SHP77 (cell line): ENCODE data around the gene CAPN15.
"Not testable (repeated sequence)": the region's sequence is repeated elsewhere in the genome, so short reads cannot be mapped to it uniquely, and the experiment has no call there.

Experiments
- DNase-seq, 2 experiments: peaks; one replicate each; lab custom pipeline; 2025; lab: John Stamatoyannopoulos, UW

The CAPN15 gene

DNA sequence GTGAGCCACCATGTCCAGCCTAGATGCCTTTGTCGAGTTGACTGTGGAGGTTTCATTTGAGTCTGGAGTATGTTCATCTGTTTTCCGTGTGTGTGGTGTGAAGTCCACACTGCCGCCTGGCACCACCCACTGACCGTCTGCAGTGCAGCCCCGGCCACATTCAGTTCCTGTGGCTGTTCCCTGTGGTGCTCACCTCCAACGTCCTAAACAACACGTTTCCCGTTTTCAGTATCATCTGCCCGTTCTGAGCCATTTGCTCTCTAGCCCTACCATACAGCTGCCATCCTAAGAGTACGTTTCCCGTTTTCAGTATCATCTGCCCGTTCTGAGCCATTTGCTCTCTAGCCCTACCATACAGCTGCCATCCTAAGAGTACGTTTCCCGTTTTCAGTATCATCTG lies 20.0 kb upstream of the CAPN15 start:
- DNase-seq: not testable (repeated sequence)

DNA sequence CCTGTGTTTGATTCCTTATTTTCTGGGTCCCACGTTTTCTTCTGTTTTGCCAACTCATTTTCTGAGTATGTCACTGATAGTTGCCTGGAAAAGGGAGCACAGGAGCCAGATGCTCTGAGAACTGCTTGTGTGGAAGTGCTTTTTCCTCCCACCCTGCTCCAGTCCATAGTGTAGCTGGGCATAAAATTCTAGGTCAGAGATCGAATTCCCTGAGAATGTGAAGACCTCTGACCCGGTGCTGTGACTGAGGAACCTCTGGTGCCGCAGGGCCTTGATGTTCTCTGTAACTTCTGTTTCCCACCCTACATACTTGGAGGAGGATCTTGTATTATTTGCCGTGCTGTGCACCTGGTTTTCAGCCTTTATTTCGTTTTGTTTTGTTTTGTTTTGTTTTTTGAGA lies 19.5 kb upstream of the CAPN15 start:
- DNase-seq: no peak

DNA sequence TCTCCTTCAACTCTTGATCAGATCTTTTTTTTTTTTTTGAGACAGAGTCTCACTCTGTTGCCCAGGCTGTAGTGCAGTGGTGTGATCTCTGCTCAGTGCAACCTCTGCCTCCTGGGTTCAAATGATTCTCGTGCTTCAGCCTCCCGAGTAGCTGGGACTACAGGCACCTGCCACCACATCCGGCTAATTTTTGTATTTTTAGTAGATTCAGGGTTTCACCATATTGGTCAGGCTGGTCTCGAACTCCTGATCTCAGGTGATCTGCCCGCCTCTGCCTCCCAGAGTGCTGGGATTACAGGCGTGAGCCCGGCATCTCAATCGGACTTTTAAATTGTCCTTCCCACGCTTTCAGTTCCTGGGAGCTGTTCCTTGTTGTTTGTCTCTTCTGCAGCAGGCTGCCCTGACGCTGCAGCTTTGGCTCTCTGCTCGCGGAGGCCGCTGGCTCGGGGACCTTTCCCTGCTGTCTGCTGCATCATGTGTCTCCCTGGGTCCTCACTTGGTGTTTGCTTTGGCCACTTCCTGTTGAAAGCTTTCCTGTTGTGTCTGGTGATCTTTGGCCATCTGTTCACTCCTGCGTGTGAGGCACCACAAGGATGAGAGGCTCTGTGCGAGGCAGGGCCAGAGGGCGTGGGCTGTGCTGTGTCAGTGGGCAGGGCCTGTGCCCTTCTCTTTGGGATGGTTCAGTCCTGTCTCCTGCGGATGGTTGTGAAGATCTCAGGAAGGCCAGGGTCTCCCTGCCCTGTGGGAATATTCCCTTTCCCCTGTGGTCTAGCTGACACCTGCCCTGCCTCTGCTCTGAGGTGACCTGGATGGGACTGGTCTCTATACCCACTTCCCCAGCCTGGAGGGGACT lies 18.4 kb upstream of the CAPN15 start:
- peak; percentile 62 to 85 for DNase-seq

DNA sequence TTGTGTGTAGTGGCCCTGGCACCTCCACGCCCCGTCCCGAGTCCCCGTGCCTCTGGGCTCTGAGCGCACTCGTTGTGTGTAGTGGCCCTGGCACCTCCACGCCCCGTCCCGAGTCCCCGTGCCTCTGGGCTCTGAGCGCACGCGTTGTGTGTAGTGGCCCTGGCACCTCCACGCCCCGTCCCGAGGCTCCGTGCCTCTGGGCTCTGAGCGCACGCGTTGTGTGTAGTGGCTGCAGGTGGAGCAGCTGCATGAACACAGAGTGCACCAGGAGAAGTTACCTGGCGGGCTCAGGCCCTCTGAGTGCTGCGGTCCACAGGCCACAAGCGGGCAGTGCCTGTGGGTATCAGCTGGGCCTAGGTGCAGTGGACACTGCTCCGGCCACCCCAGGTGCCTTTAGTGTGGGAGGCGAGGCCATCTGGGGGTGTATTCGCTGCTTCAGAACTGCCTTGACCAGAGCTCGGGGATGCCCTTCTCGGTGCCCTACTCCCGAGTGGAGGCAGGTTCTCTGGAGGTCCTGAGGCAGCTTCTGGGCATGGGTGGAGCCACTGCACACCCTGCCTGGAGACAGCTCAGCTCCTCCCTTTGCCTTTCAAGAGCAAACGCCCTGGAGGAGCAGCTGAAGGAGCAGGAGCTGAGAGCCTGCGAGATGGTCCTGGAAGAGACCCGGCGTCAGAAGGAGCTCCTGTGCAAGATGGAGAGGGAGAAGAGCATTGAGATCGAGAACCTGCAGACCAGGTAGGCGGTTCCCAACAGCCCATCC lies 17.3 kb upstream of the CAPN15 start:
- no peak for DNase-seq

DNA sequence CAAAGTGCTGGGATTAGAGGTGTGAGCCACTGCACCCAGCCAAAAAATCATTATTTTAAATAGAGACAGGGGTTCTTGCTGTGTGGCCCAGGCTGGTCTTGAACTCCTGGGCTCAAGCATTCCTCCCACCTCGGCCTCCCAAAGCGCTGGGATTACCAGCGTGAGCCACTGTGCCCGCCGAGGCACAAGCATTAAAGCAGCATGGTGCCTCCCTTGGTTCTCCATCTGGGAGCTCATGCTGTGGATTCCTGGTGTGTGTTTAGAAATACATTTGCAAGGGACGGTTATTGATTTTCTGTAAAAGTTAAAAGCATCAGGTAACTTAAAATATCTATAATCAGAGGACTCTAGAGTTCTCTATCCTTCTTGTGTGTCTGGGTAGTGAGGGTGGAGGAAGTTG lies 14.7 kb upstream of the CAPN15 start:
- DNase-seq: no peak

DNA sequence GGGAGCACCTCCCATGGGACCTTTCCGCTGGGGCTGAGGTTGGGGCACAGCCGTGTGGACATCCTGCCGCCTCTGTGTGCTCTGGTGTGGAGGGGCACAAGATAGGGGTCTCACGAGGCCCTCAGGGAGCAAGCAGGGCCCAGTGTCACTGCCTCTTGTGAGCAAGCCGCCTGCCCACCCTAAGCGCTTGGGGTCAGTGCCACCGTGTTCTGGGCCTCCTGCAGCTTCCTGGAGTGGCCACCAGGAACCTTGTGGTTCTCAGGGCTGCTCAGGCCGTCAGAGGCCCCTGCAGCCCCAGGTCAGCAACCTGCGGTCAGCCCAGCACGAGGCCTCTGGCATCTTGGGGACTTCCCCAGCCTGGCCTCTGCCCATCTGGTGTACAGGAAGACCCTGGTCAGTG lies 13.6 kb upstream of the CAPN15 start:
- no peak for DNase-seq

DNA sequence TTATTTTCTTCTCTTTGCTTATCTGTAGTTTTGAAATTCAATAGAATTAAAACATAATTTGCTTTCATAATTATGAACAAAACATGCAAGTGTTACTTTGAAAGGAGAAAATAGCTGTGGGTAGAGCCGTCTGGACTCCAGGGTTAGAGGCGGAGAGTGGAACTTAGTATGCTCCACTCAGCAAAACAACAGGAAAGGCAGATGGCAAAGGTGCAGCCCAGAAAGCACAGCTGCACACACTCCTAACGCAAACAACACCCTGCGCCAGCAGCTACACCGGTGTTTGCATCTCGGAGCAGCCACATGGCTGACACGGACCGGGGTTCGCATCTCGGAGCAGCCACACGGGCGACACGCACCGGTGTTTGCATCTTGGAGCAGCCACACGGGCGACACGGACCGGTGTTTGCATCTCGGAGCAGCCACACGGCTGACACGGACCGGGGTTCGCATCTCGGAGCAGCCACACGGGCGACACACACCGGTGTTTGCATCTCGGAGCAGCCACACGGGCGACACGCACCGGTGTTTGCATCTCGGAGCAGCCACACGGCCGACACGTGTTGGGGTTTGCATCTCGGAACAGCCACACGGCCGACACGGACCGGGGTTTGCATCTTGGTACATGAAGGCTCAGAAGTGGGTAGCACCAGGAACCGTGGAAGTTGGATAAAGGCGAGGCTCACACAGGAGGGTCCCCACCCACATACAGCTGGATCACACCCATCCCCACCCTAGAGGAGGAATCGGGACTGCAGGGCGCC lies 12.2 kb upstream of the CAPN15 start:
- DNase-seq: peak in 1 of 2 experiments; percentile 54

DNA sequence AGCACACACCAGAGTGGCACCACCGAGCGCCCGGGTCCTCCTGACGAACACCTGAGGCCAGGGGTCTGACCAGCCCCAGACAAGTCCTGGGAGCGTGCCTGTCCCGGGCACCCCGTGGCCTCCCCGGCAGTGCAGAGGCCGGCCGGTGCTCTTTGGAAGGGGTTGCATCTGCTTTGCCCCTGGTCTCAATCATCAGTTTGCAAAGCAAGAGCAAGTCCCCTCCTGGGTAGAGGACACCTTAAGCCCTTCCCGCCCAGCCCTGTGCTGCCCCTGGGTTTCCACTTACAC lies 11.6 kb upstream of the CAPN15 start:
- no peak for DNase-seq

DNA sequence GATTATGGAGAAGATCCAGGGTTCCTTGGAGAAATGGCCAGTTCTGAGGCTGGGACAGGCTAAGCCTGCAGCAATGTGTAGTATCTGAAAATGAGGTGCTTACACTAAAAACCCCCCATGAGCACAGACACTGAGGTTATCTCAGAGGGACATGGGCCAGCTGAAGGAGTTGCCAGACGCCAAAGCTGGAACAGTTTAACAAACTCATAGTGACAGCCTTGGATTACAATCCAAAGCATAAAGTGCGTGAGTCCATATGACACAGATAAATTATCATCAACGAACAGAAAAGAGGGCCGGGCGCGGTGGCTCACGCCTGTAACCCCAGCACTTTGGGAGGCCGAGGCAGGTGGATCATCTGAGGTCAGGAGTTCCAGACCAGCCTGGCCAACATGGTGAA lies 11.2 kb upstream of the CAPN15 start:
- no peak for DNase-seq

DNA sequence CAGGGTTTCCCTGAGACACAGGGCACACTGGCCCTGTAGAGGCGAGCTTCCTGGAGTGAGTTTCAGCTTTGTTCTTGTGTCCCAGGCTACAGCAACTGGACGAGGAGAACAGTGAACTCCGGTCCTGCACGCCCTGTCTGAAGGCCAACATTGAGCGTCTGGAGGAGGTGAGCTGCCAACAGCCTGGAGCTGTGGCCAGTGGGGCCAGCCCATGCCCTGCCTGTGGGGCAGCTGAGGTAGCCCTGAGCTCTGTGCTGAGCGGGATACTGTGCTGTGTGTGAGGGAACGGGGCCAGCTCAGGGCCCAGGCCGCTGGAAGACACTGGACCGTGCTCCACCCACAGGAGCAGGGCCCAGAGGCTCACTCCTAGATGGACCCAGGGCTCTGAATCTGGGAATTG lies 8.7 kb upstream of the CAPN15 start:
- DNase-seq: no peak

DNA sequence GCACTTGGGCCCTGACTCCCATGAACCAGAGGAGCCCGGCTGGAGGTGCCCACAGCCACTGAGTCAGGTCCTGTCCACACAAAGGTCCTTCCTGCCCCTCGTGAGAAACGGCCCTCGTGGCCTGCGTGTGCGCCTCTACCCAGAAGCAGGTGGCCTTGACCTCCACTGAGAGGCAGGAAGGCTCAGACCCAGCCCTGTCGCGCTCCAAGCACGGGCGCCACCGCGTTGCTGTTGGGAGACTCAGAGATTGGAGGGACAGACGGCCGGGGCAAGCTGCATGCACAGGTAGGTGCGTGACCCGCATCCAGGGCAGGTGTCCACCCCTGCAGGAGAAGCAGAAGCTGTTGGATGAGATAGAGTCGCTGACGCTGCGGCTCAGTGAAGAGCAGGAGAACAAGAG lies 8.1 kb upstream of the CAPN15 start:
- no peak for DNase-seq

DNA sequence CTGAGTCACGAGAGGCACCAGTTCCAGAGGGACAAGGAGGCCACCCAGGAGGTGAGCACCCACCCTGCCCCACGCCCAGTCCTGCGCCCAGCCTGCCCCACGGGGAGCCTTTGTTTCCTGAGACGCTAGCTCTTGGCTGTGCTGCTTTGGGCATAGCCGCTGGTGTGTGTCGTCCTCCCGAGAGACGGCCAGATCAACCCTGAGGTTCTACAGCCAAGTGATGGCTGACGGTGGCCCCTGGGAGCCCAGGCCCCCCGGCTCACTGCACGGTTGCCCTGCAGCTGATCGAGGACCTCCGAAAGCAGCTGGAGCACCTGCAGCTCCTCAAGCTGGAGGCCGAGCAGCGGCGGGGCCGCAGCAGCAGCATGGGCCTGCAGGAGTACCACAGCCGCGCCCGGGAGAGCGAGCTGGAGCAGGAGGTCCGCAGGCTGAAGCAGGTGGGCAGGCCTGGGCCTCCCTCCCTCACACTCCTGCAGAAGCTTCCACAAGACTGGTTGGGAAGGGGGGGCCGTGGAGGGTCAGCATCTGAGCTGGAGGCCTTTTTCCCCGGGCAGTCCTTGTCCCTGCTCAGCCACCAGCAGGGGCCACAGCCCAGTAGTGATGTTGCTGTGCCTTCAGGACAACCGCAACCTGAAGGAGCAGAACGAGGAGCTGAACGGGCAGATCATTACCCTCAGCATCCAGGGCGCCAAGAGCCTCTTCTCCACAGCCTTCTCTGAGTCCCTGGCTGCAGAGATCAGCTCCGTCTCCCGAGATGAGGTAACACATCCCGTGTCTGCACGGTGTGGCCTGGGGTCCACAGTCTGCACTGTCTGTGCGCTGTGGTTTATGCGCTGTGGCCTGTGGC lies 7.4 kb upstream of the CAPN15 start:
- no peak for DNase-seq

DNA sequence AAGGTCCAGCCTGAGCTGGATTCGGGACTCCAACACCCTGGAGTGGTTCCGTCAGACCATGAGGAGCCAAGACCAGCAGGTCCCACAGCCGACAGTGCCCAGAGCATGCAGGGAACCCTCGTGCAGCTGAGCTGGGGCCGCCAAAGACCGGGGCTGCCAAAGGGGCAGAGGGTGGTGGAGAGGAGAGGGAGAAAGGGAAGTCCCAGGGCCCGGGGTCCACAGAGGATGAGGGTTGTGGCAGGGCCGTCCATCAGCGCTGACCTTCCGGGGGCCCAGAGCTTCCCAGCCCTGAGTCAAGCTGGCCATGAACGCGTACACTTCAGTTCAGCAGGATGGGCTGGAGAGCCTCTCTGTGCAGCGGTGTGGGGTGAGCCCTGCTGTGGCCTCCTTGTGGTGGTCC lies 6.7 kb upstream of the CAPN15 start:
- DNase-seq: no peak

DNA sequence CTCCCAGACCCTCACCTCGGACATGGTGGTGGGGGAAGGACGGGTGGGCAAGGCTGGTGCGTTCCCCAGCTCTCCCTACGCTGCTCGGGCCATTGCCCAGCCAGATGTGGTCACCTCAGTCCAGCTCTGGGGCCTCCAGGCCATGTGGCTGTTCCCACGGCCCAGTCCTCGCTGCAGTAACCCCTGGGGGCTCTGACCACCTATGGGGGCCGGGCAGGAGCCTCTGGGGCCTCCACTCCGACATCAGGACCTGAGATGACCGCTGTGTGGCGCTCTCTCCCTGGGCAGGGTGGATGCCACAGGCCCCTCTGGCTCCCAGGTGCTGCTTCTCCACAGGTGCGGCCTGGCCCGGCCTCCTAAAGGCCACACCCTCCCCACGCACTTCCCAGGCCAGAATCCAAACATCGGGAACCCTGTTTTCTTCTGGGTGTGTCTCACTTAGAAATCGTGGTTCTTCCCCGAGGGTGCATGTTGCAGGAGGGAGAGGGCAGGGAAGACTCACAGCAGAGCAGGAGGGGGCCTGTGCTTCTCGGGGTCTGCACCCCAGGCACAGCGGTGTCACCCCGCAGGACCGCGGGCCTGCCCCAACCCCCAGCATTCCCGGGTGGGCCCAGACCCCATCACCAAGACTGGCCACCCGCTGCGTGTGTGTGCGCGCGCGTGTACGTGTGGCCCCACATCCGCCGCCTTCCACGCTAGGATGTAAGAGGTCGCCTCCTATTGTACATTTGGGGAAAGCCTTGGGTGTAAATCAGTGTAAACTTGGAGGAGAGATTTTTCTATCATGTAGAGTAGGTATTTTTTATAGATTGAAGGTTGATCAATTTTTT lies 5.9 kb upstream of the CAPN15 start:
- no peak for DNase-seq

DNA sequence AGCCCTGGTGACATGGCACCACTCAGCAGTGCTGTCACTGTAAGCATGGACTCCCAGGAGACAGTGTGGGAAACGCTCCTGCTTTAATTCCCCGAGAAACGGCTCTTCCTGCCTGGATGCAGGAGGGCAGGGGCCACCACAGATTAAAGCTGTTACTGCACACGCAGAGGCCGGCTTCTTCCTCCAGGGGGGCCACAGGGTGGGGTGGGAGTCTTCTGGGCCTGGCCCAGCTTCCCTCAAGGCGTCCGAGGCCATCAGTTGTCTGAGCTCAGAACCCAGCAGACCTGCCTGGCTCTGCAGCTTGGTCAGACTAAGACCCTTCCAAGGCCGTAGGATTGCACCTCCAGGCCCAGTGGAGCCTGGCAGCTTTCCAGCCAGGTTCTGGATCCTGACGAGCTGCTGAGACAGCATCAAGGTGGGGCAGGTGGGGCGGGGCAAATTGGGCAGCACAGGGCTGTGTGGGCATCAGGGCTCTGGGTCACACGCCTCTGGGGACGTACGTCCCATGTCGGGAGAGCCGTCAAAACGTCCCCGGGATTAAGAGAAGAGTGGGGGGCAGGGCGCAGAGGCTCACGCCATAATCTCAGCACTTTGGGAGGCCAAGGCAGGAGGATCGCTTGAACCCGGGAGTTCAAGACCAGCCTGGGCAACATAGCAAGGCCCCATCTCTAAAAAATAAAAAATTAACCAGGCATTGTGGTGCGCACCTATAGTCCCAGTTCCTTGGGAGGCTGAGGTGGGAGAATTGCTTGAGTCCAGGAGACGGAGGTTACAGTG lies 5.0 kb upstream of the CAPN15 start:
- no peak for DNase-seq

DNA sequence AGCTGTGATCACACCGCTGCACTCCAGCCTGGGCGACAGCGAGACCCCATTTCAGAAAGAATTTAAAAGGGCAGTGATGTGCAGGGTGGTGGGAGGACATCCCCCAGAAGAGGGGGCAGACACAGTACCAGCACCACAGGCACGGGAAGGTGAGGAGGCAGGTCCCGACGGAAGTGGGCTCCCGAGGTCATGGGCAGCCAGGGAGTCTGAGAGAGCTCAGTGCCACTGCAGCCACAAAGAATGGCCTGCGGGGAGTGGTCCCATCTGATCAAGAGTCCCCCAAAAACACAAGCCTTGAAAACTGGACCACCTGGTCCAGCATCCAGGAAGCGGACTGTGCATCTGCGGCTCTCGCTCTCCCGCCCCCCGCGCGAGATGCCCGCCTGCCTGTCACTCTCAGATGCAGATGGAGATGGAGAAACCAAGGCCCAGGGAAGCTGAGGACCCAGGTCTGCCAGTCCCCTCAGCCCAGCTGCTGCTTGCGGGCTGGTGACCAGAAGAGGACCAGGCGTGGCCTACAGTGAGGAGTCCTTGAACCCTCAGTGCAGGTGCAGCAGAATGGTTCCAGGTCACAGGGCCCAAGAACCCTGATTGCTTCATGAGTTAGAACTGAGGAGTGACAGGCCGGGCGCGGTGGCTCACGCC lies 4.3 kb upstream of the CAPN15 start:
- DNase-seq: no peak

DNA sequence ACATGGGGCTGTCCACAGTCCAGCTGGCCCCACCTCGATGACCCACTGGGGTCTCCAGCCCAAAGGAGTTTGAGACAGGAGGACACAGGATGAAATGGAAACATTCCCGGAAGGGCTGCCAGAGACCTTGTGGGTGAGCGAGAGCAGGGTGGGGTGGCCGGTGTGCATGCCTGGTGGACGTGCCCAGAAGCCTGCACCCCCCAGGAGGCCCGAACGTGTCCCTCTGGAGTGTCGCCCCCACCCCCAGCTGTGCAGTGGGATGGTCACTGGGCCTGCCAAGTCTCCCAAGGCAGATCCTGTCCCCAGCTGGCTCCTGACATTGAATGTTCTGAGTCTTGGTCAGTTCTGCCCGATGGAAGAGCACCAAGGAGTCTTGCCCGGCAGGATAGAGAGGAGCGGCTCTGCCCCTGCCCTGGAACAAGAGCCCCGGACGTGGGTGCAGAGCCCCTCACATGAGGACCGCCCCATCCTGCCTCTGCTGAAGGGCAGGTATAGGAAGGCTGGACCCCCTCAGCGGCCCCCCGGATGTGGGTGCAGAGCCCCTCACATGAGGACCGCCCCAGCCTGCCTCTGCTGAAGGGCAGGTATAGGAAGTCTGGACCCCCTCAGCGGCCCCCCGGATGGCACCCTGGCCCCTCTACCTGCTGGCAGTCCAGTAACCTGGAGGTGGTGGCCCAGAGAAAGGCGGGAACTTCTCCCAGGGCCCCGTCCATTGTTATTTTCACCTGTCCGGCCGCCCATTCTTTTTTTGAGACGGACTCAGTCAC lies 3.1 kb upstream of the CAPN15 start:
- DNase-seq: no peak

DNA sequence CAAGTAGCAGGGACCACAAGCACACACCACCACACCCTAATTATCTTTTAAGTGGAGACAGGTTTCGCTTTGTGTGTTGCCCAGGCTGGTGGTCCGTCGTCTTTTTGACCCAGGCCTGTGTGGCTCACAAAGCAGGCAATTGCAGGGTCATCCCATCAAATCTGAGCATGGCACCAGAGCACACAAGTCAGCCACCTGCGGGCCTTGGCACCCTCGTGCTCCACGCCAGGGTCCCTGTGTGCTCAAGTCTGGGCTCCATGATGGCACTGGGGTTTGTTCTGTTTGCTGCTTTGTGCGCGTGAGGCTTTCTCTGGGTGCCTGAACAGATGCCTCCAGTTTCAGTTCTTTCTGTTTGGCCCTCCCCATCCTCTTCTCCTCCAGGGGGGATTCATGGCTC lies 2.4 kb upstream of the CAPN15 start:
- DNase-seq: no peak
